Dermis microvascular lymphatic vessel endothelial cell (primary cell): Measurements from ENCODE around the gene TFEC. TPM values are rescaled to one million over a fixed set of nuclear protein-coding genes. Genes with fewer than 3 reads are reported as not detected.
"Not testable (repeated sequence)": the region's sequence is repeated elsewhere in the genome, so short reads cannot be mapped to it uniquely, and the experiment has no call there.

ENCODE experiments used
- DNase-seq, 2 donors: peaks; one replicate each; pipeline versions ENCODE4 v3.0.0 to v3.0.0-alpha.2; 2010; ENCODE audit warnings: low read depth in 2 of 2
- total RNA-seq: library from RNA; depleted of rRNA; stranded (reverse); fragments of >200 nt; gene quantifications from 2 replicates; pipeline ENCODE4 v1.2.1, GENCODE V29; 2014

Gene TFEC
- total RNA-seq, 1 donor from 2014 or later = 0.90 TPM

DNA sequence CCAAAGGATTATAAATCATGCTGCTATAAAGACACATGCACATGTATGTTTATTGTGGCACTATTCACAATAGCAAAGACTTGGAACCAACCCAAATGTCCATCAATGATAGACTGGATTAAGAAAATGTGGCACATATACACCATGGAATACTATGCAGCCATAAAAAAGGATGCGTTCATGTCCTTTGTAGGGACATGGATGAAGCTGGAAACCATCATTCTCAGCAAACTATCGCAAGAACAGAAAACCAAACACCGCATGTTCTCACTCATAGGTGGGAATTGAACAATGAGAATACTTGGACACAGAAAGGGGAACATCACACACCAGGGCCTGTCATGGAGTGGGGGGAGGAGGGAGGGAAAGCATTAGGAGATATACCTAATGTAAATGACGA, 100.4 kb downstream of the TFEC start:
- DNase-seq = not testable (repeated sequence)

DNA sequence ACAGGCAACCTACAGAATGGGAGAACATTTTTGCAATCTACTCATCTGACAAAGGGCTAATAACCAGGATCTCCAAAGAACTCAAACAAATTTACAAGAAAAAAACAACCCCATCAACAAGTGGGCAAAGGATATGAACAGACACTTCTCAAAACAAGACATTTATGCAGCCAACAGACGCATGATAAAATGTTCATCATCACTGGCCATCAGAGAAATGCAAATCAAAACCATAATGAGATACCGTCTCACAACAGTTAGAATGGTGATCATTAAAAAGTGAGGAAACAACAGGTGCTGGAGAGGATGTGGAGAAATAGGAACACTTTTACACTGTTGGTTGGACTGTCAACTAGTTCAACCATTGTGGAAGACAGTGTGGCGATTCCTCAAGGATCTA, 100.8 kb downstream of the TFEC start:
- DNase-seq = not testable (repeated sequence)

DNA sequence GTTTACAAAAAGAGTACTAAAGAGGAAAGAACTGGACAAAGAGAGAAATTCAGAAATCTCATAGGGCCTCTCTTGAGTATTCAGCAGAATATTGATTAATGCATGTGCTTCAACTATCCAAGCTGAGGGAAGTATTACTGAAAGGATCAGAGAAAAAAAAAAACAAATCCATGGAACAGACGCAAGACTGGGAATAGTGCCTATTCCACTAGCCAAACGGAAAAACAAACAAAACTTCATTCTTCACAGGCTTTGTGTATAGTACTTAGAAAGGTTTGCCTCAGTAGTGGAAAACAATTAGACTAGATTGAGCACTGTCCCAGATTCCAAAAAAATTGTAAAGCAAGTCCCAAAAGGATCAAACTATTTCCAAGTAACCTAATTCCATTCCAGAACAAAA, 106.2 kb downstream of the TFEC start:
- DNase-seq = peak in 1 of 2 donors; percentile 18

DNA sequence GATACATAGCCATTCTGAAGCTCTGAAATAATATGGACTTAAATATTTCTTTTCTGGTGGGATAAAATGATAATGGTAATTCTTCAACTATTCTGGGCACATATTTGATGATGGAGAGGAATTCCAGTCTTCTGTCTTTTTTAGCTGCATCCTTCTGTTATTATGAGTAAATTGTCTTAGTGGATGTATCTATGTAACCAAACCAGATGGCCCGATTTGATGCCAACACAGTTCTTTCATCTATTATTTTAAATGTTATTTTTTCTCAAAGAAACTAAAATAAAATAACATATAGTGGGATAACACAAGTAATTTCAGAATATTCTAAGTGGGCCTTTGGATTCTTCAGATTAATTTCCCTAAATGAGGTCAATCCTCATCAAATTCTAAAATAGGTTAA, 110.2 kb downstream of the TFEC start:
- no peak for DNase-seq

DNA sequence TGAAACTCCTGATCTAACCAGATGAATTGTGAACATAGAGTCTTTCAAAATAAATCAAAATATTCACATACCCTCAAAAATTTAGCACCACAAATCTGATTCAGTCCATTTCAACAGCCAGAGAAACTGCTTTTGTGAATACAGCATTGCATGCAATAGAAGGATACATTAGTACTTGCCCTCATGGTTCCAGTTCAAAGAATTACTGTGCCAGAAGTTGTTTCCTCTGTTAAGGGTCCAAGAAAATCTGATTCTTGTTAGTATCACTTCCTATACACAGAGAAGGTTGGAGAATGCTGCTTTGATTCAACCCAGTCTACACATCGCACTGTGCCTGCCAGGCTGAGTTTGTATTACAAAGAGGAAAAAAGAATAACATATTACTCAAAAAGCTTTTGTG, 115.6 kb downstream of the TFEC start:
- DNase-seq = no peak

DNA sequence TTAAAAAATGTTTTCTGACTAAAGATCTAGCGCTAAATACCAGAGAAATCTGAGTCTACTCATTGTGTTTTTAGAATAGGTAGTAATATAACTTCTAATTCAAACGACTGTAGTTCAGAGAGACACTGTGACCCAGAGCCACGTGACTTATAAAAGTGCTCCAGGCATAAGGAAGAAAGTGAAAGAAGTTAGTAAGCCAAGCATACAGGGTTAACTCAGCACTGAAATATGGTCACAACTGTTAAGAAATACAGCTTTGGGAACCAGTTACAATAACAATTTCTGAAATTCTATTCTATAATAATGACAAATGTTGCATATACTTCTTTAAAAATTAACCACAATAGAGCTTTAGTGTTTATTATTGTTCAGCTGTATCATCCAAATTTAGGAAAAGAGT, 119.1 kb downstream of the TFEC start:
- no peak for DNase-seq

DNA sequence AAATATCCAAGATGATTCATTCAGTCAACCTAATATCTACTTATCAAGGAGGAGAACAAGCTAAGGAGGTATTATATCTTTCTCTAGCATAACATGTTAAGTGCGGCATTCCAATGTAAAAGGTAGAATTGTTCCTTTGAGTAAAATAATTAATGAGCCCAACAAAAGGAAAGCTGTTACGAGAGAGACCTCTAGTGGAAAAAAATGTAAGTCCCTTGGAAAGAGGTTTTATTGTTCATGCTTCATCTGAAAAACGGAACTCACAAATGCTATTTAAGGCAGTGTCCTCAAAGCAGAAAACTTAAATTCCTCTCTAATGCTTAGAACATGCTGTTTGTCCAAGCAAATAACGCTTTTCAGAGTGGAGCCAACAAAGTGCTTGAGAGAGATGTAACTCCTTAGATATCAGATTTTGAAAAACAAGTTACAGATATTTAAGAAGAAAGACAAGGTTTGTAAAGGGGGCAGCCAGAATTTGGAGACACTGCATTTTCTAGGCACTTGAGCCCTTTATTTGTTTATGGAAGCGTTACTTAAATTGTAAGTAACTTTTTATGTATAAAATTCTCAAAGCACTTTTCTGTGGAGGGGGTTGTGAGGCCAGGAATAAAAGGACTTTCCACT, 119.9 kb downstream of the TFEC start:
- DNase-seq = peak; percentile 12 to 43

DNA sequence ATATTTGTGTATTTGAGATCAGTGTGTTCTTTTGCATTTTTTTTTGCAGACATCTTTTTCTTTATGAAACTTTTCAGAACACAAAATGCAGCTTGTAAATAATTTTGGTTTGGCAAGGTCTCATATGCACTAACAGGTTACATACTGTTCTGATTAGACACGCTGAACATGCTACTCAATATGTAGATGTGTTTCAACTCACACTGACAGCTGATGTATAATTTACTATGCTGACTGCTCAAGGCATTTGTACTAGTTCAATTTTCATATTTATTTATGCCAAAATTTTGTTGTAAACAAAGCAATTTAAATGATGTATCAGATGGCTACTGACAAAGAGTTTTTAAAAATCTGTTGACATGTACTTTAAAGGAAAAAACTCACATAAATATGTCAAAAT, 123.8 kb downstream of the TFEC start:
- no peak for DNase-seq

DNA sequence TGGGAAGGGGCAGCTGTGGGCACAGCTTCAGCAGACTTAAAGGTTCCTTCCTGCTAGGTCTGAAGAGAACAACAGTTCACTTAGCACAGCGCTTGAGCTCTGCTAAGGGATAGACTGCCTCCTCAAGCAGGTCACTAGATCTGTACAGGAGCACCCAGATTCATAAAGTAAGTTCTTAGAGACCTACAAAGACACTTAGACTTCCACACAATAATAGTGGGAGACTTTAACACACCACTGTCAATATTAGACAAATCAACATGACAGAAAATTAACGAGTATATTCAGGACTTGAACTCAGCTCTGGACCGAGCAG, 140.9 kb downstream of the TFEC start:
- no peak for DNase-seq

DNA sequence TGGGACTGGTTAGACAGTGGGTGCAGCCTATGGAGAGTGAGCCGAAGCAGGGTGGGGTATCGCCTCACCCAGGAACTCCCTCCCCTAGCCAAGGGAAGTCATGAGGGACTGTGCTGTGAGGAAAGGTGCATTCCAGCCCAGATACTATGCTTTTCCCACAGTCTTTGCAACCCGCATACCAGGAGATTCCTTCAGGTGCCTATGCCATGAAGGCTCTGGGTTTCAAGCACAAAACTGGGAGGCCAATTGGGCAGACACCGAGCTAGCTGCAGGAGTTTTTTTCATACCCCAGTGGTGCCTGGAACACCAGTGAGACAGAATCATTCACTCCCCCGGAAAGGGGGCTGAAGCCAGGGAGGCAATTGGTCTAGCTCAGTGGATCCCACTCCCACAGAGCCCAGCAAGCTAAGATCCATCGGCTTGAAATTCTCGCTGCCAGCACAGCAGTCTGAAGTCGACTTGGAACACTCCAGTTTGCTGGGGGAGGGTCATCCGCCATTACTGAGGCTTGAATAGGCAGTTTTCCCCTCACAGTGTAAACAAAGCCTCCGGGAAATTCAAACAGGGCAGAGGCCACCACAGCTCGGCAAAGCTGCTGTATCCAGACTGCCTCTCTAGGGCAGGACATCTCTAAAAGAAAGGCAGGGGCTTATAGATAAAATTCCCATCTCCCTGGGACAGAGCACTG, 141.4 kb downstream of the TFEC start:
- no peak for DNase-seq

DNA sequence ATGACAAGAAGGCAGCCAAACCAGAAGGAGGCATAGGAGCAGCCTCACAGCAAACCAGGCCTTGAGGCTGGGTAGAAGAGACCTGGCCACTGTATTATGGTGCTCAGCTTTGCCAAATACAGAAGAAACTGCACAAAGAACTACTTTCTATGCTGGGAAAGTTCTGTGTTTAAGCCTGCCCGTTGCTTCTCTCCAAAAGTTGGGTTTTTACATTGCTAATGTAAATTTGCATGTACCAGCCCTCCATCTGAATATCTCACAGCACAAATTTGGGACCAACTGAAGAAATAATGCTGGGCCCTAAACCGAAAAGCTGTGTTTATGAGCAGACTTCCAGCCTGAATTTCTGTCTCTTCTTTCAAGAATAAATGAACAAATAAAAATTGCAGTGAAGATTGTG, 145.0 kb downstream of the TFEC start:
- no peak for DNase-seq

Other genes starting within 250 kb of the TFEC start
- 89.5 and 90.5 TPM in 2 replicates for gene TES, start 179.8 kb upstream of the TFEC start, total RNA-seq